ENCODE data around the gene GNL1. TPM values are rescaled to one million over a fixed set of nuclear protein-coding genes. Genes with fewer than 3 reads are reported as not detected.
"Not testable (repeated sequence)": the region's sequence is repeated elsewhere in the genome, so short reads cannot be mapped to it uniquely, and the experiment has no call there.

The GNL1 gene, protein sequence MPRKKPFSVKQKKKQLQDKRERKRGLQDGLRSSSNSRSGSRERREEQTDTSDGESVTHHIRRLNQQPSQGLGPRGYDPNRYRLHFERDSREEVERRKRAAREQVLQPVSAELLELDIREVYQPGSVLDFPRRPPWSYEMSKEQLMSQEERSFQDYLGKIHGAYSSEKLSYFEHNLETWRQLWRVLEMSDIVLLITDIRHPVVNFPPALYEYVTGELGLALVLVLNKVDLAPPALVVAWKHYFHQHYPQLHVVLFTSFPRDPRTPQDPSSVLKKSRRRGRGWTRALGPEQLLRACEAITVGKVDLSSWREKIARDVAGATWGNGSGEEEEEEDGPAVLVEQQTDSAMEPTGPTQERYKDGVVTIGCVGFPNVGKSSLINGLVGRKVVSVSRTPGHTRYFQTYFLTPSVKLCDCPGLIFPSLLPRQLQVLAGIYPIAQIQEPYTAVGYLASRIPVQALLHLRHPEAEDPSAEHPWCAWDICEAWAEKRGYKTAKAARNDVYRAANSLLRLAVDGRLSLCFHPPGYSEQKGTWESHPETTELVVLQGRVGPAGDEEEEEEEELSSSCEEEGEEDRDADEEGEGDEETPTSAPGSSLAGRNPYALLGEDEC
- 27.3 and 33.6 TPM in 2 replicates for total RNA-seq (2014; rRNA removed; shearing (Covaris generic); ENCODE audit: low replicate concordance)

- Histone ChIP-seq H3K4me3 (peak within 1 kb of the TSS; percentile 92), H3K36me3 (peaks cover 16% of the 10 kb centered on the region), H3K27me3 (no peaks in the 10 kb centered on the region), H3K9me3 (no peaks in the 10 kb centered on the region)
- DNase-seq, result peak; percentile 86
Measured at GRCh38 chr6:30556066-30556905, at the start of gene GNL1. Gene GNL1 (minus strand): TSS chr6:30556489. CDS start chr6:30556203, 286 bp downstream.

DNA sequence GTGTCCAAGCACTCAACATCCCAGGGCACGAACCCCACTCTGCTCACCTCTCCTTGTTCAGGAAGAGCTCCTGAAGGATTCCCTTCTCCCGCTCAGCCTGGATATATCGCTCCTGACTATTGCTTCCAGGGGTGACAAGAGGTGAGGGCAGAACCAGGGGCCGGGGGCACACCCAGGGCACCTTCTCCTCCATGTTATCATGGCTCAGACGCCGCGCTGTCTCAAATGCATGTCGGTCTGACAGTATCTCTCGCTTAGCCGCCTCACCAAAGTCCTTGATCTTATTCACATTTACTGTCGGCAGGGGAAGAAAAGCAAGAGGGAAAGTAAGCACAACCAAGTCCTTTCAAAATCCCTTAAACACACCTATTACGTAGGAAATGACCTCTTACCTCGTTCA, 47.7 kb upstream of the GNL1 start:
- peaks cover 71% of the 10 kb centered on the region for H3K36me3 ChIP-seq
- no peak overlapping the region for H3K4me3 ChIP-seq
- H3K9me3 ChIP-seq, result no peaks in the 10 kb centered on the region
- H3K27me3 ChIP-seq, result no peaks in the 10 kb centered on the region
- DNase-seq, result no peak

DNA sequence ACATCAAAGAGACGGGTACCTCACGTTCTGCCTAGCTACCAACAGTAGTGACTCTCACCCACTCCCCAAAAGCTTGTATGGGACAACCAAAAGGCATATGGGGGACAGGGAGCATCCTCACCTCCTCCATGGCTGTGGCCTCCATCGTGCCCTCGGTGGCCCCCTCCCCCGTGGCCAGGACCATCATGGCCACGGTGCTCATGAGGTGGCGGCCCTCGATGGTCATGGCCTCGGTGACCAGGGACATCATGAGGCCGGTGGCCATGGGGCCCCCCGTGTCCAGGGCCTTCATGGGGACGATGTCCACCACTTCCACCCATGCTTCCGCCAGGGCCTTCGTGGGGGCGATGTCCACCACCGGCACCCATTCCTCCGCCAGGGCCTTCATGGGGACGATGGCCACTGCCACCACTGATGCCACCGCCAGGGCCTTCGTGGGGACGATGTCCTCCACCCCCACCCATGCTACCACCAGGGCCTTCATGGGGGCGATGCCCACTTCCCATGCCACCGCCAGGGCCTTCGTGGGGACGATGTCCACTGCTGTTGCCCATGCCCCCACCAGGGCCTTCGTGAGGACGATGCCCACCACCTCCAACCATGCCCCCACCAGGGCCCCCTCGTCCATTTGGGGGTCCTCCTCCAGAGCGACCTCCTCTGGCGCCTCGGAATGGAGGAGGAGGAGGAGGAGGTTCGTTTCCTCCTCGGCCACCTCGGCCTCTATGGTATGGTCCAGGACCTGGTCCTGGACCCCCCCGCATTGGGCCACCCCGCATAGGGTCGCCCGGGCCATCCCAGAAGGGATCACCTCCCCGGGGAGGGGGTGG, 45.7 kb upstream of the GNL1 start:
- Histone ChIP-seq H3K36me3 (peaks cover 59% of the 10 kb centered on the region), H3K9me3 (no peaks in the 10 kb centered on the region), H3K27me3 (no peaks in the 10 kb centered on the region), H3K4me3 (no peak overlapping the region)
- no peak for DNase-seq

GRCh38 chr6:30601436-30601814, 45.1 kb upstream of the GNL1 start:
- Histone ChIP-seq H3K27me3 (no peaks in the 10 kb centered on the region), H3K36me3 (peaks cover 53% of the 10 kb centered on the region), H3K9me3 (no peaks in the 10 kb centered on the region), H3K4me3 (no peak overlapping the region)
- DNase-seq, result no peak

DNA sequence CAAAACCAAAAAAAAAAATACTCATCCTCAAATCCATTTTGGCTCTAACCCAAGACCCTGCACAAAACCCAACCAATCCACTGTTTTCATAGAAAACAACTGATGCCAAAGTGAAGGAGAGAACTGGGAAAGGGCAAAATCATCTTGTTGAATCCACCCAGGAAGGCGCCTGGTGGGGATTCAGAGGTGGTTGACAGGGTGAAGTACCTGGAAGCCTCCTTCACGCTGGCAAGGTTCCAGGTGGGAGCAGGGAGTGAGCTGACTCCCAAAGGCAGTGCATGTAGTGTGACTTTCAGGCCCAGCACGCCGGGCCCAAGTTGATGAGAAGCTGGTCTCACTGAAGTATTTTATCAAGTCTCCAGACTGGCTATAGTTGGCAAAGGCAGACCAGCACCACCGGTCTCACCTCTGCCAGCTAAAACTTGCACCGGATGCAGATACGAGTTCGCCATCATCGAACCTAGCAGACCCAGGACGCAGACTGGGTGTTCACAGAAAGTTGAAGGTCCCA, 44.2 kb upstream of the GNL1 start:
- H3K4me3 ChIP-seq, result no peak overlapping the region
- H3K27me3 ChIP-seq, result no peaks in the 10 kb centered on the region
- no peaks in the 10 kb centered on the region for H3K9me3 ChIP-seq
- DNase-seq, result no peak
- H3K36me3 ChIP-seq, result peaks cover 46% of the 10 kb centered on the region

- no peak for DNase-seq
- no peaks in the 10 kb centered on the region for H3K9me3 ChIP-seq
- no peak overlapping the region for H3K4me3 ChIP-seq
- peaks cover 39% of the 10 kb centered on the region for H3K36me3 ChIP-seq
- no peaks in the 10 kb centered on the region for H3K27me3 ChIP-seq
Measured at GRCh38 chr6:30599625-30600324, 43.5 kb upstream of the GNL1 start.

- H3K36me3 ChIP-seq, result peaks cover 35% of the 10 kb centered on the region
- no peaks in the 10 kb centered on the region for H3K27me3 ChIP-seq
- no peaks in the 10 kb centered on the region for H3K9me3 ChIP-seq
- no peak for DNase-seq
- no peak overlapping the region for H3K4me3 ChIP-seq
Measured at GRCh38 chr6:30598912-30599624, 42.8 kb upstream of the GNL1 start.

- H3K36me3 ChIP-seq, result peaks cover 22% of the 10 kb centered on the region
- DNase-seq, result peak; percentile 61
- not testable (repeated sequence) for H3K9me3 ChIP-seq, H3K27me3 ChIP-seq, H3K4me3 ChIP-seq
Measured at GRCh38 chr6:30597315-30598144, 41.2 kb upstream of the GNL1 start.

DNA sequence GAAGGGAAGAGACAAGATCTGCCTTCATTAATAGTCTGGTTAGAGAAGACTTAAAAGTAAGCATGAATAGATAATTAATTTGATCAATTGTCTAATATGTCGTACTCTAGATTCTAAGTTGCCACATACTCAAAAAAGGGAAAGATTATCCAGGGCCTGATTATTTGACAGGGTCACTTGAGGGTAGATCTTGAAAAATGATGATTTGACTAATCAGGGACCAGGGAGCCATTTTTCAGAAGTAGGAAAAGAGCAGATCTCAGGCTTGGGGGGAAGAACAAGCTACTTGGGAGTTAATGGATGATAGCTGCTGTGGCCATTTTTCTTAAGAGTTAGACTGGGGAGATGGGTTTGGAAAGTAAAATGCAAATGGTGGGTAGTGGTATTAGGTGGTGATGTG, 36.0 kb upstream of the GNL1 start:
- DNase-seq, result no peak
- peaks cover 17% of the 10 kb centered on the region for H3K36me3 ChIP-seq
- H3K4me3 ChIP-seq, result no peak overlapping the region
- H3K9me3 ChIP-seq, result no peaks in the 10 kb centered on the region
- H3K27me3 ChIP-seq, result no peaks in the 10 kb centered on the region

GRCh38 chr6:30591008-30591407, 34.7 kb upstream of the GNL1 start:
- Histone ChIP-seq H3K4me3 (no peak overlapping the region), H3K9me3 (no peaks in the 10 kb centered on the region), H3K27me3 (no peaks in the 10 kb centered on the region), H3K36me3 (peaks cover 22% of the 10 kb centered on the region)
- no peak for DNase-seq

GRCh38 chr6:30590509-30590908, 34.2 kb upstream of the GNL1 start:
- Histone ChIP-seq H3K9me3 (no peaks in the 10 kb centered on the region), H3K4me3 (no peak overlapping the region), H3K36me3 (peaks cover 22% of the 10 kb centered on the region), H3K27me3 (no peaks in the 10 kb centered on the region)
- DNase-seq, result no peak

DNA sequence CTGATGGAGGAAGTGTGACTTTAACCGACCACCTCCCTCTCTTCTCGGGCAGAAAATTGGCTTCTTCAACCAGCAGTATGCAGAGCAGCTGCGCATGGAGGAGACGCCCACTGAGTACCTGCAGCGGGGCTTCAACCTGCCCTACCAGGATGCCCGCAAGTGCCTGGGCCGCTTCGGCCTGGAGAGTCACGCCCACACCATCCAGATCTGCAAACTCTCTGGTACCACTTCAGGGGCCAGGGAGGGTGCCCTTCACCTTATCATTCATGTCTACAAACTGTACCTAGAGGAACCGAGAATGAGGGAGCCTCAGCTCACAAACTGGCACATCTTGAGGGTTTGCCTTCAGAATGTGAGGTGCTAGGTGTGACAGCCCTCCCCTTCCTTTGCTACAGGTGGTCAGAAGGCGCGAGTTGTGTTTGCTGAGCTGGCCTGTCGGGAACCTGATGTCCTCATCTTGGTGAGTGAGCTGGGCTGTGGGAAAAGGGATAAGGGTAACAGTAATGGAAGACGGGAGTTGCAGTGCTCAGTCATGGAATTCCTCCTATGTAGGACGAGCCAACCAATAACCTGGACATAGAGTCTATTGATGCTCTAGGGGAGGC, 33.6 kb upstream of the GNL1 start:
- Histone ChIP-seq H3K9me3 (no peaks in the 10 kb centered on the region), H3K36me3 (peaks cover 25% of the 10 kb centered on the region), H3K4me3 (no peak overlapping the region), H3K27me3 (no peaks in the 10 kb centered on the region)
- DNase-seq, result no peak

GRCh38 chr6:30583921-30584320, 27.6 kb upstream of the GNL1 start:
- no peak for DNase-seq
- Histone ChIP-seq H3K36me3 (peaks cover 34% of the 10 kb centered on the region), H3K4me3 (no peak overlapping the region), H3K9me3 (no peaks in the 10 kb centered on the region), H3K27me3 (no peaks in the 10 kb centered on the region)

DNA sequence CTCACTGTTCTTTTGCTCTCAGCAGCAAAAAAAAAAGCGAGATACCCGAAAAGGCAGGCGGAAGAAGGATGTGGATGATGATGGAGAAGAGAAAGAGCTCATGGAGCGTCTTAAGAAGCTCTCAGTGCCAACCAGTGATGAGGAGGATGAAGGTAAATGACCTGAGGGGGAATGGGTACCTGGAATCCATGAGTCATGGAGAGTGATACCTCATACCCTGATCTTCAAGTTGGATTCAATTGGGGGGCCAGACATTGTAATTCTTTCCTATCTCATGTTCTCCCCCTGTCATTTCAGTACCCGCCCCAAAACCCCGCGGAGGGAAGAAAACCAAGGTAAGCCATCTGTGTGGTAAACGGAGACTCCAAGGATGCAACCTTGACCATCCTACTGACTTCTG, 21.8 kb upstream of the GNL1 start:
- DNase-seq, result no peak
- H3K9me3 ChIP-seq, result no peaks in the 10 kb centered on the region
- H3K27me3 ChIP-seq, result no peaks in the 10 kb centered on the region
- no peak overlapping the region for H3K4me3 ChIP-seq
- H3K36me3 ChIP-seq, result peaks cover 36% of the 10 kb centered on the region

Data from MG63 (cell line).